ENCODE data around the gene ANKRD37. TPM values are rescaled to one million over a fixed set of nuclear protein-coding genes. Genes with fewer than 3 reads are reported as not detected.

The ANKRD37 gene
- total RNA-seq, 1 donor from 2014 or later, result 10.6 TPM

GRCh38 chr4:185421366-185422124 lies 24.9 kb downstream of the ANKRD37 start:
- DNase-seq (ENCODE audit: low read depth), result peak; percentile 74

GRCh38 chr4:185424905-185425646 lies 28.4 kb downstream of the ANKRD37 start:
- DNase-seq (ENCODE audit: low read depth), result peak; percentile 23

DNA sequence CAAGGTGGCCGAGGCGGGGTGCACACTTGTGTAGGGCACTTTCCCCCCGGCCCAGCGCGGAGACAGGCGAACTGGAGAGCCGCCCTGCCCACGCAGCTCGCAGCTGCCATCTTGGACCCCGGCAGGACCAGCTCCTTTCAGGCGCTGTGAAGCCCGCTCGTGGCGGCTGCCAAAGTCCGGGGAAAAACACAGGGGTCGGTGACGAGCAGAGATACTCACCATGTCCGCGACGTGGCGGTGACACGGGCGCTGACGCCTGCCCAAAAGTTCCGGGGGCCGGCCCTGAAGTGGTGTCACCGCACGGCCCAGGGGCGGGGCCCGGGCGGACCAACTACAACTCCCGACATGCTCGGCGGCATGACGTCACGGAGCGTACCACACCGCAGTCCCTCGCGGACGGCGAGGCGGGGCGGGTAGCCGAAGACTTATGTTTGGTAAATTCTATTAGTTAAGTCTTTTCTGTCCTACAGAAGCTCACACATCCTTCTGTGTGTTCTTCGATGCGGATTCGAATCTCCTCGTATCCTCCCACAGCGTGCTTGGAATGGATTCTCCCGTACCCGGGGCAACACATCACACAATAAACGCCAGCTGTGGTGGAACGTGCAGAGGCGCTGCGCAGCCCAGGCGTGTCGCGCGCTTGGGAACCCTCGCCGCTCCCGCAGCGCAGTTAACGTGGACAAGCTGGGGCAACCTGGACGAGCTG lies 29.2 kb downstream of the ANKRD37 start, which contains the start of gene UFSP2:
TSS of gene UFSP2 (minus strand) at position 318 of the 706 bp plus-strand sequence. CDS start at position 222, 96 bp downstream.
- peak; percentile 73 for DNase-seq (ENCODE audit: low read depth)

DNA sequence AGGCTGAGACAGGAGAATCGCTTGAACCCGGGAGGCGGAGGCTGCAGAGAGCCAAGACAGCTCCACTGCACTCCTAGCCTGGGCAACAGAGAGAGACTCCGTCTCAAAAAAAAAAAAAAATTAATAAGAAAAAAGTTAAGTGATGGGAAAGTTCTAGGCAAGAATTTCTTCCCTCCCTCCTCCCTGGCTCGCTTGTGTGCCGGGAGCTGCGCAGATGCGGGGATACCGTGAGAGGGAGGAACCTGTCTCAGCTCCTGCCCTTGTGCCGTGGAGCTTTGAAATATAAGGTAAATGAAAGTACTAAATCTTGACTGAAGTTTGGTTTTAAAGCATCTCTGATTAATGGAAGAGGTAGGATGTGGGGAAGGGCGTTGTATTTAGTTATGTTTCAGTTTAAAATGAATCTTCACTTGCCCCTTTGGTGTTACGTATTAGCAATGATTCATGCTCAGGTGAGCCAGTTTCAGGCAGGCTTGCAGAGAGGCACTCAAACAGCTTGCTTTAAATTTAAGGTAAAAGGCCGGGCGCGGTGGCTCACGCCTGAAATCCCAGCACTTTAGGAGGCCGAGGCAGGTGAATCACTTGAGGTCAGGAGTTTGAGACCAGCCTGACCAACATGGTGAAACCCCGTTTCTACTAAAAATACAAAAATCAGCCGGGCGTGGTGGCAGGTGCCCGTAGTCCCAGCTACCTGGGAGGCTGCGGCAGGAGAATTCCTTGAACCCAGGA lies 30.5 kb downstream of the ANKRD37 start:
- DNase-seq (ENCODE audit: low read depth), result no peak

GRCh38 chr4:185429660-185430059 lies 33.0 kb downstream of the ANKRD37 start:
- DNase-seq (ENCODE audit: low read depth), result no peak

GRCh38 chr4:185435466-185435865 lies 38.8 kb downstream of the ANKRD37 start:
- DNase-seq (ENCODE audit: low read depth), result peak; percentile 78

- DNase-seq (ENCODE audit: low read depth), result peak; percentile 4
Measured at GRCh38 chr4:185437809-185438208, 41.2 kb downstream of the ANKRD37 start.

DNA sequence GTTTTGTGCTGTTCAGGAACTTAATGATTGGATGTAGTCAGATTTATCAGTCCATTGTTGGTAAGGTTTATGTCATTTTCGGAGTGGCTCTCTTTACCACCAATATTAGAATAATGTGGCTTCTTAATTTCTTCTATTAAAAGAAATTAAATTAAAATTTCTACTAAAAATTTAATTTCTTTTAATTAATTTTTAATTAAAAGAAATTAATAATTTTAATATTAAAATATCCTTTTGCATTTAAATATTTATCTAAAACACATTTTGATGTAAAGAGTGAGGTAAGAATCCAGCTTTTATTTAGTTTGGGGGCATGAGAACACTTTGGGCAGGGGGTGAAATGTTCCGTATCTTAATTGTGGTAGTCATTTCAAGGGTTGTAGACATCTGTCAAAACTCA lies 44.8 kb downstream of the ANKRD37 start:
- DNase-seq (ENCODE audit: low read depth), result no peak

DNA sequence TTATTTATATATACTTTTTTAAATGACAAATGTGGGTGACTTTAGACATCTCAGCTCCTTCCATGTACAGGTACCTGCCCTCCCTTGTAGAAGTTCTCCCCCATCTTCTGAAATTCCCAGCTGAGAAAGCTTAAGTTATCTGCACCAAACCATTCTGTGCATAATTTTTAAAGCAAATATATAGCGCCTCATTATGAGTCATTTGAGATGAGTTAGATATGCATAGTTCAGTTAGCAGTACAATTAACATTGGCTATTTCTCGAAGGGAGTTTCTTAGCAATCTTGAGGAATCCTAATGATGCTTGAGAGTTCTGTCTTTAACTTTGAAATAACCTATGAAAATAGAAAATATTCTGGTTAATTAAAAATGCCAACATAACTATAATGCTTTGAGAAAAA lies 48.6 kb downstream of the ANKRD37 start:
- no peak for DNase-seq (ENCODE audit: low read depth)

Other genes starting within 250 kb of the ANKRD37 start
- gene CFAP97, start 192.8 kb upstream of the ANKRD37 start, total RNA-seq, result 37.7 and 38.9 TPM in 2 replicates
- 33.2 and 40.3 TPM in 2 replicates for gene SNX25, start 187.2 kb upstream of the ANKRD37 start, total RNA-seq
- gene LRP2BP, start 917 bp upstream of the ANKRD37 start, total RNA-seq, result 1.3 TPM in 1 of 2 replicates, not detected in the other
- 39.6 and 48.8 TPM in 2 replicates for gene UFSP2, start 29.1 kb downstream of the ANKRD37 start, total RNA-seq
- 0.87 and 4.4 TPM in 2 replicates for gene CCDC110, start 74.9 kb downstream of the ANKRD37 start, total RNA-seq
- gene PDLIM3, start 138.7 kb downstream of the ANKRD37 start, total RNA-seq, result 2.0 and 6.1 TPM in 2 replicates

All from renal cortical epithelial cell (primary cell).